Sigmoid colon (tissue), 4 donors: ENCODE measurements around the gene SLC3A2.

ENCODE experiments used
- POLR2AphosphoS5 ChIP-seq, 4 donors: sonication (generic); formaldehyde crosslinking; IDR thresholded peaks; one replicate each; pipeline ENCODE4 v1.6.1; 2017; ENCODE audit warnings: antibody characterized with exemption in 4 of 4
- TF ChIP-seq, protein P1 (sequence below), 4 experiments: fragments of 450-650 bp in 3 of 4; fragments of 200-600 bp in 1 of 4; IDR thresholded peaks; one replicate each; pipeline ENCODE4 v1.5.1; 2016 to 2019; ENCODE audit warnings: antibody characterized with exemption in 4 of 4, mild to moderate bottlenecking in 3 of 4, moderate library complexity in 2 of 4

DNA sequence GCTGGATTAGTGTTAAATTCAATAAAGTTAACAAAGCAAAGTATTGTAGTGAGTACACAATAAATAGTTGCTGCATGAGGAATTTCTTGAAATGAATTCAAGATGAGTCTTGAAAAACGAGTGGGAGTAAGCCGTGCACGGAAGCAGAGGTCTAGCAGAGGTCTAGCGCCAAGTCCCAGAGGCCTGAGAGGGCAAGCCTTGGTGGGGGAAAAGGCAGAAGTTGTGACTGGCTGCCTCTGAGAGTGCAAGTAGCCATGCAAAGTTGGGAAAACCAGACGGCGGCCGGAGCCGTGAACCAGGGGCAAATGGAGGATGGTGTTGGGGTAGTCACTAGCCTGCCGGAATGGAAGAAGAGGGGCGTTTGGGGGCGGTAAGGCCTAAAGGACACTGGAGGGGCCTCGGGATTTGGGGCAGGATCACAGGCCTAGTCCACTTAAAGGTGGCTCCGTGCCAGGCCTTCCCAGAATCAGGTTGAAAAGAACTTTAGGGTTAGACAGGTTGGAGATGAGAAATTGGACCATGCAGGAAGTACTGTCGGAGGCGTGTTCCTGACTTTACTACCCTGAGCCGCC is 379 bp upstream of the SLC3A2 start:
- no peak for TF ChIP-seq POLR2AphosphoS5 (IDR thresholded peaks at IDR 0.05)
- TF ChIP-seq, protein P1, sequence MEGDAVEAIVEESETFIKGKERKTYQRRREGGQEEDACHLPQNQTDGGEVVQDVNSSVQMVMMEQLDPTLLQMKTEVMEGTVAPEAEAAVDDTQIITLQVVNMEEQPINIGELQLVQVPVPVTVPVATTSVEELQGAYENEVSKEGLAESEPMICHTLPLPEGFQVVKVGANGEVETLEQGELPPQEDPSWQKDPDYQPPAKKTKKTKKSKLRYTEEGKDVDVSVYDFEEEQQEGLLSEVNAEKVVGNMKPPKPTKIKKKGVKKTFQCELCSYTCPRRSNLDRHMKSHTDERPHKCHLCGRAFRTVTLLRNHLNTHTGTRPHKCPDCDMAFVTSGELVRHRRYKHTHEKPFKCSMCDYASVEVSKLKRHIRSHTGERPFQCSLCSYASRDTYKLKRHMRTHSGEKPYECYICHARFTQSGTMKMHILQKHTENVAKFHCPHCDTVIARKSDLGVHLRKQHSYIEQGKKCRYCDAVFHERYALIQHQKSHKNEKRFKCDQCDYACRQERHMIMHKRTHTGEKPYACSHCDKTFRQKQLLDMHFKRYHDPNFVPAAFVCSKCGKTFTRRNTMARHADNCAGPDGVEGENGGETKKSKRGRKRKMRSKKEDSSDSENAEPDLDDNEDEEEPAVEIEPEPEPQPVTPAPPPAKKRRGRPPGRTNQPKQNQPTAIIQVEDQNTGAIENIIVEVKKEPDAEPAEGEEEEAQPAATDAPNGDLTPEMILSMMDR (IDR thresholded peaks at IDR 0.05), result no peak
